BJ (cell line): ENCODE results near the gene C2orf68. TPM values are rescaled to one million over a fixed set of nuclear protein-coding genes. Genes with fewer than 3 reads are reported as not detected.

Experiments
- CTCF ChIA-PET: fragments of 350-600 bp; formaldehyde crosslinking; extraction: SDS; loops from one replicate; lab custom pipeline; 2021; ENCODE audit warnings: antibody characterized with exemption, inconsistent platforms; lab: Yijun Ruan, JAX
- POLR2A ChIA-PET: fragments of 300-600 bp; sonication (Branson Sonifier 250); formaldehyde crosslinking; extraction: SDS; loops from one replicate; lab custom pipeline; 2021; ENCODE audit warnings: antibody characterized with exemption; lab: Charles Lee
- DNase-seq: peaks from one replicate; pipeline ENCODE4 v3.0.0-alpha.2; 2011; ENCODE audit warnings: low read depth
- H3K27me3 ChIP-seq: 2 replicates; pipeline ENCODE4 v1.6.0; 2011; ENCODE audit warnings: low read length; ENCODE audit not compliant: control insufficient read depth, insufficient read depth
- H3K36me3 ChIP-seq: 2 replicates; pipeline ENCODE4 v1.5.1; 2011; ENCODE audit warnings: low read length; ENCODE audit not compliant: control insufficient read depth, insufficient read depth
- H3K4me3 ChIP-seq: 2 replicates; pipeline ENCODE4 v1.5.1; 2011; ENCODE audit warnings: low read depth, mild to moderate bottlenecking, control low read depth, low read length
- CTCF ChIP-seq: IDR thresholded peaks from 2 replicates; pipeline ENCODE4 v1.5.1; 2011; ENCODE audit warnings: low read depth, mild to moderate bottlenecking, control low read depth, inconsistent platforms, low read length, moderate library complexity; ENCODE audit not compliant: insufficient read depth
- polyA plus RNA-seq: library from polyadenylated mRNA; depleted of rRNA; stranded (reverse); fragments of >200 nt; gene quantifications from 2 replicates; pipeline ENCODE4 v1.2.3, GENCODE V29; 2011

The C2orf68 gene
- polyA plus RNA-seq, 1 experiment, result 16.4 TPM

- POLR2A ChIA-PET, result no interaction called here
- CTCF ChIA-PET, result no interaction called here
- H3K27me3 ChIP-seq, result peaks cover 2% of the 10 kb centered on the region
- no peak for TF ChIP-seq CTCF
- no peaks in the 10 kb centered on the region for H3K36me3 ChIP-seq
- DNase-seq, result no peak
- H3K4me3 ChIP-seq, result no peak overlapping the region
Measured at GRCh38 chr2:85577063-85577385, 34.8 kb downstream of the C2orf68 start.

DNA sequence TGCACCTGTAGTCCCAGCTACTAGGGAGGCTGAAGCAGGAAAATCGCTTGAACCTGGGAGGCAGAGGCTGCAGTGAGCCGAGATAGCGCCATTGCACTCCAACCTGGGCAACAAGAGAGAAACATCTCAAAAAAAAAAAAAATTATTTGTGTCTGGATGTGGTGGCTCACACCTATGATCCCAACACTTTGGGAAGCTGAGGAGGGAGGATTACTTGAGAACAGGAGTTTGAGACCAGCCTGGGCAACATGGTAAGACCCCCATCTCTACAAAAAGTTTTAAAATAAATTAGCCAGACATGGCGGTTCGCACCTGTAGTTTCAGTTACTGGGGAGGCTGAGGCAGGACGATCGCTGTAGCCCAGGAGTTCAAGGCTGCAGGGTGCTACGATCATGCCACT, 36.1 kb downstream of the C2orf68 start:
- CTCF ChIA-PET, result interaction anchor here (0.7 to 1.9 kb wide), 2 partner anchors 9 to 525 kb away, joined by 3 to 4 read pairs; partner anchors contain the start of gene VAMP5
- no peaks in the 10 kb centered on the region for H3K36me3 ChIP-seq
- no peak overlapping the region for H3K4me3 ChIP-seq
- POLR2A ChIA-PET, result no interaction called here
- H3K27me3 ChIP-seq, result peaks cover 8% of the 10 kb centered on the region
- TF ChIP-seq CTCF, result no peak
- no peak for DNase-seq

- POLR2A ChIA-PET, result no interaction called here
Measured at GRCh38 chr2:85566265-85566664, 45.6 kb downstream of the C2orf68 start.

DNA sequence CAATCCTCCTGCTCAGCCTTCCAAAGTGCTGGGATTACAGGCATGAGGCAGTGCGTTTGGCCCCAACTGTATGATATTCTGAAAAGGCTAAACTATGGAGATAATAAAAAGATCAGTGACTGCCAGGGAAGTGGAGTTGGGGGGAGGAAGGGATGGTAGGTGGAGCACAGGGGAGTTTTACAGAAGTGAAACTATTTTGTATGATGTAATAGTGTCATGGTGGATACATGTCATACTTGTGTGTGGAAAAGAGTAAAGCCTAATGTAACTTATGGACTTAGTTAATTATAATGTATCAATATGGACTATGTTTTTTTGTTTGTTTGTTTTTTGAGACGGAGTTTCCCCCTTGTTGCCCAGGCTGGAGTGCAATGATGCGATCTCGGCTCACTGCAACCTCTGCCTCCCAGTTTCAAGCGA, 47.7 kb downstream of the C2orf68 start:
- Histone ChIP-seq H3K36me3 (no peaks in the 10 kb centered on the region; the same call in 1 of the 2 replicates), H3K27me3 (no peaks in the 10 kb centered on the region), H3K4me3 (no peak overlapping the region)
- POLR2A ChIA-PET, result interaction anchor here (0.6 kb wide), 2 partner anchors 93 to 237 kb away, joined by 5 to 6 read pairs; no protein-coding TSS in a partner anchor
- CTCF ChIA-PET, result no interaction called here
- no peak for TF ChIP-seq CTCF
- DNase-seq, result no peak

More at GRCh38 chr2:85566265-85566664, 45.6 kb downstream of the C2orf68 start:
- no peak for TF ChIP-seq CTCF
- Histone ChIP-seq H3K36me3 (no peaks in the 10 kb centered on the region), H3K4me3 (no peak overlapping the region), H3K27me3 (peaks cover 4% of the 10 kb centered on the region)
- CTCF ChIA-PET, result interaction anchor here (2.0 kb wide), 1 partner anchor 145 kb away, joined by 4 read pairs; no protein-coding TSS in a partner anchor
- no peak for DNase-seq

DNA sequence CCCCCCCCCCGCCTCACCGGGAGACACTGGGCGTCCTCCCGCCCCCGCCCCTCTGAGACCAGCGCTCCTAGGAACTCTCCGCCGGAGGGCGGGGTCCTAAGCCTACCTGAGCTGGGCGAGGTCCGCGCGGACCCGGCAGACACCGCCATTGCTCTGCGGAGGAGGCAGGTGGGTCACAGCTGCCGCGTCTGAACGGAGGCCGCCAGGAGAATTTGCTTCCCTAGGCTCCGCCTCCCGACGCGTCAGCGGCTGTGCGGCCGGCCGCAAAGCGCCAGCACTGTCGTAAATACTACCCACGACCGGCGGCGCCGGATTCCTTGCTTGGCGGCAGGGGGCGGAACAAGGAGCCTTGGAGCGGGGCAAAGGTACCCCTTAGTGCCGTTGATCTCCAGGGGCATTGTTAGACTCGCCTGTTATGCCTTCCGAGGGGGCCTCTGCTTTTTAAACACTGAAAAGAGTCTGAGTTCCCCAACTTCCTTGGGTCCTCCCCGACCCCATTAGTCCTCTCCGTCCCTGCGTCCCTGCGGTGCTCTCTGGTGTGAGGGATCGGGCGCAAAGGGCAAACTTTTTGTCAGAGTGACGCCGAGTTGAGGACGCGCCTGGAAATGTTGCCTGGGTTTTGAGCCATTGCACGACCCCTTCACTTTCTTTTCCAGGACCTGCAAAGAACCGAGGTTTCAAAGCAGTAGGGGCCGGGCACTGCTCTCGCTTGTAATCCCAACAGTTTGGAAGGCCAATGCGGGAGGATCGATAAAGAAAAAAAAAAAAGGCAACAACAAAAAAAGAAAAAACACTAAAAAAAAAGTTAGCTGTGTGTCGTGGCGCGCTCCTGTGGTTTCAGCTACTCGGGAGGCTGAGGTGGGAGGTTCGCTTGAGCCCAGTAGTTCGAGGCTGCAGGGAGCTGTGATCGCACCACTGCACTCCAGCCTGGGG, 50.3 kb downstream of the C2orf68 start, which contains the start of gene GGCX:
Gene GGCX, minus strand, starts transcription at position 214 of the 933 bp plus-strand sequence. Its CDS starts 65 bp downstream, at position 149.
- ChIA-PET POLR2A (interaction anchor here (0.6 kb wide), 1 partner anchor 50 kb away, joined by 3 read pairs; the partner anchor contains the start of gene C2orf68), CTCF (interaction anchor here (1.3 to 5.2 kb wide), 3 partner anchors 11 to 141 kb away, joined by 3 to 37 read pairs (median 30); partner anchors contain the start of gene SH2D6)
- Histone ChIP-seq H3K4me3 (peak within 1 kb of the TSS; percentile 85), H3K36me3 (peaks cover 3% of the 10 kb centered on the region; the same call in 1 of the 2 replicates), H3K27me3 (no peaks in the 10 kb centered on the region)
- DNase-seq, result peak; percentile 60
- TF ChIP-seq CTCF, result no peak
